CD4-positive, CD25-positive, alpha-beta regulatory T cell (primary cell): ENCODE results near the gene MYL5. TPM values are rescaled to one million over a fixed set of nuclear protein-coding genes. Genes with fewer than 3 reads are reported as not detected.
"Not testable (repeated sequence)": the region's sequence is repeated elsewhere in the genome, so short reads cannot be mapped to it uniquely, and the experiment has no call there.

Source experiments
- ATAC-seq, 2 donors: fragments of 150-1000 bp; cut with Tn5 transposase; one replicate each; pipeline ENCODE4 v1.10.0; 2021; ENCODE audit warnings: low read depth in 2 of 2, moderate number of reproducible peaks in 2 of 2, moderate library complexity in 1 of 2
- DNase-seq, 3 donors: peaks; one replicate each; pipeline versions ENCODE4 v3.0.0 to v3.0.0-alpha.2; 2012 to 2022; ENCODE audit warnings: mixed read lengths in 1 of 3
- H3K27ac ChIP-seq: one replicate; pipeline ENCODE4 v1.7.0; 2013; ENCODE audit warnings: mild to moderate bottlenecking, low read length; ENCODE audit not compliant: insufficient read depth, poor library complexity, severe bottlenecking
- H3K27me3 ChIP-seq: one replicate; pipeline ENCODE4 v1.7.0; 2013; ENCODE audit warnings: low read length; ENCODE audit not compliant: control insufficient read depth, insufficient read depth
- H3K36me3 ChIP-seq: one replicate; pipeline ENCODE4 v1.7.0; 2013; ENCODE audit warnings: mild to moderate bottlenecking, low read length, moderate library complexity; ENCODE audit not compliant: control insufficient read depth, insufficient read depth
- H3K4me1 ChIP-seq: 2 replicates; pipeline ENCODE4 v1.7.0; 2013; ENCODE audit warnings: mild to moderate bottlenecking, low read length; ENCODE audit not compliant: insufficient read depth, control insufficient read depth, poor library complexity, severe bottlenecking
- H3K4me3 ChIP-seq: one replicate; pipeline ENCODE4 v1.7.0; 2013; ENCODE audit warnings: low read depth, mild to moderate bottlenecking, low read length, moderate library complexity
- H3K9me3 ChIP-seq, 2 experiments: 1 replicate in 1 of 2; 2 replicates in 1 of 2; pipeline ENCODE4 v1.7.0; 2013; ENCODE audit warnings: low read length in 2 of 2, mild to moderate bottlenecking in 1 of 2, moderate library complexity in 1 of 2; ENCODE audit not compliant: control insufficient read depth in 2 of 2
- H3K27ac Mint-ChIP-seq, 3 donors: one replicate each; pipeline ENCODE4 v1.8.0; 2020 to 2022; ENCODE audit warnings: mild to moderate bottlenecking in 3 of 3, mixed read lengths in 3 of 3, moderate library complexity in 2 of 3
- H3K27me3 Mint-ChIP-seq: one replicate; pipeline ENCODE4 v1.8.0; 2022; ENCODE audit warnings: mild to moderate bottlenecking, mixed read lengths
- H3K36me3 Mint-ChIP-seq: one replicate; pipeline ENCODE4 v1.8.0; 2020; ENCODE audit warnings: mixed read lengths
- H3K4me1 Mint-ChIP-seq, 4 donors: one replicate each; pipeline ENCODE4 v1.8.0; 2020 to 2022; ENCODE audit warnings: mixed read lengths in 4 of 4, mild to moderate bottlenecking in 1 of 4
- H3K4me3 Mint-ChIP-seq, 4 donors: one replicate each; pipeline ENCODE4 v1.8.0; 2020 to 2022; ENCODE audit warnings: mild to moderate bottlenecking in 4 of 4, mixed read lengths in 4 of 4, moderate library complexity in 3 of 4
- H3K9me3 Mint-ChIP-seq, 7 donors: one replicate each; pipeline ENCODE4 v1.8.0; 2020 to 2022; ENCODE audit warnings: mixed read lengths in 7 of 7, mild to moderate bottlenecking in 3 of 7, moderate library complexity in 2 of 7
- polyA plus RNA-seq, 4 donors: library from polyadenylated mRNA; unstranded; fragments of 300-500 nt; fragmentation: Illumina TruSeq; gene quantifications; one replicate each; pipeline ENCODE4 v1.2.3, GENCODE V29; 2021
- total RNA-seq: library from RNA; stranded (reverse); gene quantifications from one replicate; pipeline ENCODE4 v1.2.3, GENCODE V29; 2022

The MYL5 gene
- total and polyA plus RNA-seq, 5 donors from 2014 or later = 3.3 to 13.9 (median 4.7) TPM

DNA sequence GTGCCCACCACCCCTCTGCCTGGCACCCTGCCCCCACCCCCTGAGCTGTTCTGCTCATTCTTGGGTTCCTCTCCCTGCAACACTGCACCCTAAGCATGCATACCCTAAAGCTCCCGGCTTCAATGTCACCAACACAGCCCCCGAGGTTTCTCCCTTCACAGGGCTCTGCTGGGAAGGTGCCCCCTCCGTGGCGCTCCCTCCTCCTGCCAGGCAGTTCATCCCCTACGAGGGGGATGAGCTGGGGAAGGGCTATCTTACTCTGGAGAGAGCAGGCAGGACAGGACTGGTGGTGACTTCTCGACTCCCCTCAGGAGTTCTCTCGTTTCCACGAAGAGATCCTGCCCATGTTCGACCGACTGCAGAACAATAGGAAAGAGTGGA, 6.8 kb upstream of the MYL5 start:
- H3K4me1 Mint-ChIP-seq = peaks cover 0 to 19% (median 5%) of the 10 kb centered on the region in 4 donors
- DNase-seq (no peak), ATAC-seq (no peak)
- H3K36me3 Mint-ChIP-seq = peaks cover 10% of the 10 kb centered on the region
- H3K27me3 ChIP-seq = no peaks in the 10 kb centered on the region
- peaks cover 8% of the 10 kb centered on the region for H3K4me1 ChIP-seq
- H3K9me3 Mint-ChIP-seq = peaks cover 0 to 1% (median 0%) of the 10 kb centered on the region in 7 donors
- H3K9me3 ChIP-seq = no peaks in the 10 kb centered on the region
- H3K36me3 ChIP-seq = peaks cover 18% of the 10 kb centered on the region
- no peaks in the 10 kb centered on the region for H3K27me3 Mint-ChIP-seq
- H3K4me3 Mint-ChIP-seq = peak overlapping the region in 2 of 4 donors; percentile 54 to 73
- H3K27ac Mint-ChIP-seq = no peak overlapping the region
- no peak overlapping the region for H3K4me3 ChIP-seq
- no peak overlapping the region for H3K27ac ChIP-seq

DNA sequence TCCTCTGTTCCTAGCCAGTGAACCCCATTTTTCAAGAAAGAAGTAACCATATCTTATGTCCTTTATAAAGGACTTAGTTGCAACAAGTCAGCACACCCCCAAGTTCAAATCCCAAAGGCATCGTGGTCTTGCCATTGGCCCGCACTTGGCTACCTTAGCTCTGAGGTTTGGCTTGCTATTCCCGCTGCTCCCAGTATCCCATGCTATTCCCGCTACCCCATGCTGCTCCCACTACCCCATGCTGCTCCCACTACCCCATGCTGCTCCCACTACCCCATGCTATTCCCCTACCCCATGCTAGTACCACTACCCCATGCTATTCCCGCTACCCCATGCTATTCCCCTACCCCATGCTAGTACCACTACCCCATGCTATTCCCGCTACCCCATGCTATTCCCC, 6.1 kb upstream of the MYL5 start:
- peaks cover 22% of the 10 kb centered on the region for H3K36me3 ChIP-seq
- H3K27ac Mint-ChIP-seq, H3K27ac ChIP-seq, H3K9me3 Mint-ChIP-seq, H3K4me1 ChIP-seq, H3K27me3 ChIP-seq, H3K4me3 ChIP-seq, DNase-seq, ATAC-seq, H3K9me3 ChIP-seq, H3K27me3 Mint-ChIP-seq: not testable (repeated sequence)
- peak overlapping the region in 1 of 4 donors; percentile 54 for H3K4me3 Mint-ChIP-seq
- peaks cover 0 to 22% (median 5%) of the 10 kb centered on the region in 4 donors for H3K4me1 Mint-ChIP-seq
- H3K36me3 Mint-ChIP-seq = peaks cover 10% of the 10 kb centered on the region

DNA sequence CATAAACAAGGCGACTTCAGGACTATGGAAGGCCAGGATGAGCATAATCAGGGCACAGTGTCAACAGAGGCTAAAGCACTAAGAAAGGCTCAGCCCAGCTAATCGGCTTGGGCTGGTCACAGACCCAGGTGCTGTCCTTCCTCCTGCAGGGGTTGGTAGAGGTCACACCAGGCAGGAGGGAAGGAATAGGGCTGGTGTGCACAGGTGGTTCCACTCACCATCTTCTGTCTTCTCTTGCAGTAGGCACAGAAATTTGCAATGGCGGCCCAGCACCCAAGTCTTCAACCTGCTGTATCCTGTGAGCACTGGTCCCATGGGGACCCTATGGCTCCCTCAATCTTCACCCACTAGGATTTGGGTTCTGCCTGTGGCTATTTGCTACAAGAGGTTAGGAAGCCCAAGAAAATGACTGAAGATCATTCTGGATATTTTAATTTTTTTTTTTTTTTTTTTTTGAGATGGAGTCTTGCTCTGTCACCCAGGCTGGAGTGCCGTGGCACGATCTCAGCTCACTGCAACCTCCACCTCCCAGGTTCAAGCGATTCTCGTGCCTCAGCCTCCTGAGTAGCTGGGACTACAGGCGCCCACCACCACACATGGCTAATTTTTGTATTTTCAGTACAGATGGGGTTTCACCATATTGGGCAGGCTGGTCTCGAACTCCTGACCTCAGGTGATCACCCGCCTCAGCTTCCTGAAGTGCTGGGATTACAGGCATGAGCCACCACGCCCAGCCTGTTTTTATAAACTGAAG, 4.4 kb upstream of the MYL5 start:
- H3K27me3 ChIP-seq, ATAC-seq, H3K4me3 ChIP-seq, H3K27me3 Mint-ChIP-seq, DNase-seq, H3K9me3 ChIP-seq, H3K9me3 Mint-ChIP-seq, H3K27ac ChIP-seq: not testable (repeated sequence)
- Histone ChIP-seq H3K4me1 (peaks cover 12% of the 10 kb centered on the region), H3K36me3 (peaks cover 22% of the 10 kb centered on the region)
- Mint-ChIP-seq H3K4me1 (peaks cover 0 to 19% (median 0%) of the 10 kb centered on the region in 4 donors), H3K36me3 (peaks cover 10% of the 10 kb centered on the region), H3K4me3 (peak overlapping the region in 2 of 4 donors; percentile 38 to 66), H3K27ac (peak overlapping the region in 1 of 3 donors; percentile 32)

DNA sequence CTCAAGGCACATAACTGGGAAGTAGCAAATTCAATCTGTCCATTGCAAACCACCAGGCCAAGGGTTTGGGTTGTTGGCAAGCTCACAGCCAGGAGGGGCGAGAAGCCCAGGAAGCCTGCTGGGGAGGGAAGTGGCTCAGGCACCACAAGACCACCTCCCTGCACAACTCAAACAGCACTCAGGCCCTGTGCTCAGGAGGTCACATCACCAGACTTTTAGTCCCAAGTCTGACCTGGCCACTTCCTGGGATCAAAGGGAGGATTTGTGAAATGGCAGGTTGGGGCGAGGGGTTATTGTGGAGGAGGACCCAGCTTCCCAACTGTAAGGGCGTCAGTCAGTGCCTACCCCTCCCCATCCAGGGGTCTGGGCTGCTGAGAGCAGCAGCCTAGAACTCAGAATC, 2.6 kb upstream of the MYL5 start:
- no peaks in the 10 kb centered on the region for H3K27me3 Mint-ChIP-seq
- Histone ChIP-seq H3K4me1 (peaks cover 21% of the 10 kb centered on the region), H3K27me3 (no peaks in the 10 kb centered on the region), H3K27ac (no peak overlapping the region), H3K36me3 (peaks cover 22% of the 10 kb centered on the region), H3K4me3 (no peak overlapping the region), H3K9me3 (no peaks in the 10 kb centered on the region)
- no peak for DNase-seq
- peaks cover 10% of the 10 kb centered on the region for H3K36me3 Mint-ChIP-seq
- no peak overlapping the region for H3K27ac Mint-ChIP-seq
- ATAC-seq = no peak
- no peaks in the 10 kb centered on the region for H3K9me3 Mint-ChIP-seq
- peaks cover 0 to 13% (median 0%) of the 10 kb centered on the region in 4 donors for H3K4me1 Mint-ChIP-seq
- peak overlapping the region; percentile 47 to 91 (median 68) for H3K4me3 Mint-ChIP-seq

DNA sequence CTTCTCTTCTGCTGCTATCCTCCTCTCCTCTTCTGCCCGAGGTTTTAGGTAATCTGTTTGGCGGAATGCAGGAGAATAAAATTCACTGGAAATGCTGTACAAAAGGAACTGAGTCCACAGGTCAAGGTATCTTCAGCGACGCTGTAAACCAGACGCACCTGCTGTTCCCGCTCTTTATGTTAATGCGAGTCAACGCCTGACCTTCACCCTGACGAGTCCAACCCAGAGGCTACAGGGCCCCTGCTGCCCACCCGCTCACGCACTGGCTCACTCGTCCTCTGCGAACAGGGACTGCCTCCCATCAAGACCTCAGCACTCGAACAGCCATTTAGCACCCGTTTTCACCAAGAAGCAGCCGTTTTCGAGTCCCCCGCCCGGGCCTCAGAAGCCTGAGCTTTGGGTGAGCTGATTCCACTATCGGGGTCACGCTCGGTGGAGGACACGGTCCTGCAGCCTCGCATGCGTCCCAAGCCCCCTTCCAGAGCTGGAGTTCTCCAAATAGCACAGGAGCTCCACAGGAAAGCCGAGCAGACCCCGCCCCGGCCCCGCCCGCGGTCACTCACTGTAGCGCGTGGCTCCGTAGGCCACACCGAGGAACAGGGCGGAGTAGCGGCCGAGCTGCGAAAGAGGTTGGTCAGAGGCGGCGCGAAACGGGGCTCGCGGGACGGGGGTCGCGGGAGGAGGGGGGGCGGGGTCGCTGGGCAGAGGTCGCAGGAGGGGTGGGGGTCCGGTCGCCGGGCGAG, 822 bp upstream of the MYL5 start:
- H3K4me1 Mint-ChIP-seq = peaks cover 0 to 16% (median 0%) of the 10 kb centered on the region in 4 donors
- no peak for ATAC-seq
- peak overlapping the region; percentile 97 for H3K27ac ChIP-seq
- no peak for DNase-seq
- H3K4me1 ChIP-seq = peaks cover 21% of the 10 kb centered on the region
- H3K36me3 ChIP-seq = peaks cover 22% of the 10 kb centered on the region
- peaks cover 6% of the 10 kb centered on the region for H3K27me3 Mint-ChIP-seq
- no peaks in the 10 kb centered on the region for H3K9me3 ChIP-seq
- H3K4me3 ChIP-seq = peak overlapping the region; percentile 55
- H3K27me3 ChIP-seq = no peaks in the 10 kb centered on the region
- H3K4me3 Mint-ChIP-seq = peak overlapping the region; percentile 88 to 97 (median 90)
- no peaks in the 10 kb centered on the region for H3K9me3 Mint-ChIP-seq
- H3K36me3 Mint-ChIP-seq = peaks cover 10% of the 10 kb centered on the region
- peak overlapping the region in 2 of 3 donors; percentile 9 to 69 for H3K27ac Mint-ChIP-seq

DNA sequence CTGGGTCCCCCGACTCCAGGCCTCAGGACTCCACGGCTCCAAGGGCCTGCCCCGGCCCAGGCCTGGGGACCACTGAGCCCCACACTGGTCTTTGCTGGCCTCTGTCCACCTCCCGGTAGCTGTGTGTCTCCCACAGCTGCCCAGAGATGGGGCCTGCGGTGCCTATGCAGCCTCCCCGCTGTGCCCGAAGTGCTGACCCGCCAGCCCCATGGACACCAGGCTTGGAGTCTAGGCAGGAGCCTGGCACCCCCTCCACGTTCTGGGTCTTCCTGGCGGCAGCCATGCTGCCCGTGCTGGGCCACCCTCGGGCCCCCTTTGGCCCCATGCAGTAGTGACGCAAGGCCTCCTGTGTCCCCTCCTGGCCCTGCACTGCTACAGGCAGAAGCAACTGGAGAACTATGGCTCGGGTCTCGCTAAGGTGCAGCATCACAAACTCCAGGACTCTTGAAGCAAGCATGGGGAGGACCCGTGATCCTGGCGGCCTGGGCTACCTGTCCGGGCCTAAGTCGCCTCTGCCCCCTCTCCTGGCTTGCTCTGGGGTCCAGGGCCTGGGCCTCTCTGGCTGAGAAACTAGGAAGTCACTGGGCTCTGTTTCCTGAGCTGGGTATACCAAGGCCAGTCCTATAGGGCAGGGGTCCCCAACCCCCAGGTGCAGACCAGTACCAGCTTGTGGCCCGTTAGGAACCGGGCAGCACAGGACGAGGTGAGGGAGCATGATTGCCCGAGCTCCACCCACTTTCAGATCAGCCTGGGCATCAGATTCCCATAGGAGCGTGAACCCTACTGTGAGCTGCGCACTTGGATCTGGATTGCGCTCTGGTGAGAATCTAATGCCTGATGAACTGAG, 917 bp downstream of the MYL5 start:
- H3K4me3 ChIP-seq = no peak overlapping the region
- Mint-ChIP-seq H3K9me3 (no peaks in the 10 kb centered on the region), H3K36me3 (peaks cover 10% of the 10 kb centered on the region), H3K27me3 (peaks cover 6% of the 10 kb centered on the region), H3K4me1 (peaks cover 0 to 18% (median 0%) of the 10 kb centered on the region in 4 donors), H3K4me3 (peak overlapping the region; percentile 88 to 97 (median 90)), H3K27ac (peak overlapping the region in 2 of 3 donors; percentile 20 to 94)
- peak overlapping the region; percentile 97 for H3K27ac ChIP-seq
- no peak for ATAC-seq
- no peaks in the 10 kb centered on the region for H3K9me3 ChIP-seq
- H3K36me3 ChIP-seq = peaks cover 22% of the 10 kb centered on the region
- DNase-seq = no peak
- peaks cover 24% of the 10 kb centered on the region for H3K4me1 ChIP-seq
- H3K27me3 ChIP-seq = no peaks in the 10 kb centered on the region
